Activated T-helper 17 cell treated with anti-CD3 and anti-CD28 coated beads, Interleukin-2, amount 50 U/mL, for 72 hours (primary cell): ENCODE data around the gene HAND2. TPM values are rescaled to one million over a fixed set of nuclear protein-coding genes. Genes with fewer than 3 reads are reported as not detected.

Source experiments
- ATAC-seq: fragments of 150-1000 bp; cut with Tn5 transposase; replicated peaks from 2 replicates; pipeline ENCODE4 v1.10.0; 2021; ENCODE audit warnings: mild to moderate bottlenecking, moderate library complexity
- H3K27ac Mint-ChIP-seq: one replicate; pipeline ENCODE4 v1.8.0; 2022; ENCODE audit warnings: mixed read lengths
- H3K27me3 Mint-ChIP-seq: one replicate; pipeline ENCODE4 v1.8.0; 2022; ENCODE audit warnings: mixed read lengths
- H3K36me3 Mint-ChIP-seq: one replicate; pipeline ENCODE4 v1.8.0; 2022; ENCODE audit warnings: low read depth, mild to moderate bottlenecking, mixed read lengths
- H3K4me1 Mint-ChIP-seq: one replicate; pipeline ENCODE4 v1.8.0; 2022; ENCODE audit warnings: mixed read lengths
- H3K4me3 Mint-ChIP-seq: one replicate; pipeline ENCODE4 v1.8.0; 2022; ENCODE audit warnings: mild to moderate bottlenecking, mixed read lengths
- H3K9me3 Mint-ChIP-seq: one replicate; pipeline ENCODE4 v1.8.0; 2022; ENCODE audit warnings: mixed read lengths
- total RNA-seq, 2 donors: library from RNA; stranded (reverse); gene quantifications; one replicate each; pipeline ENCODE4 v1.2.3, GENCODE V29; 2022

Gene HAND2
- total RNA-seq, 2 donors from 2014 or later: not detected

DNA sequence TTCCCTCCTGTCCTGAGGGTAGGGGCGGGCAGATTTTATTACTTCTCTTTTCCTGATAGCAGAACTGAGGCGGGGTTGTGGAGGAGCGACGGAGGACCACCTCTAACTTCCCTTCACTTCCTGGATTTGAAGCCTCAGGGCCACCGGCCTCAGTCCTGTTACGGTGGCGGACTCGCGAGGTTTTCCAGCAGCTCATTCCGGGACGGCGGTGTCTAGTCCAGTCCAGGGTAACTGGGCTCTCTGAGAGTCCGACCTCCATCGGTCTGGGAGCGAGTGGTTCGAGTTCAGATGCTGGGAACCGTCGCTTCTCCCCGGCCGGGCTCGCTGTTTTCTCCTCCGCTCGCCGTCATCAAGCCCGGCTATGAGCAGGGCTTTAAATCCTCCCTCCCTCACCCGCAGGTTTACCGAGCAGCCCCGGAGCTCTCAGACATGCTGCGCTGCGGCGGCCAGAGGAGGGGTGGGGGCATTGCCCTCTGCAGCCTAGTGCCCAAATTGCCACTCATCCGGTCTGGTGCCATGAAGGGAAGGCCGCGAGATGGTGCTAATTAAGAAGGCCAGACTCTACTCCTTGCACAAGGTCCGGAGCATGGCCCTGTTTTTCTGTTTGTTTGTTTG, 23.3 kb downstream of the HAND2 start:
- Mint-ChIP-seq H3K4me1 (peaks cover 9% of the 10 kb centered on the region), H3K27ac (no peak overlapping the region), H3K9me3 (no peaks in the 10 kb centered on the region), H3K4me3 (no peak overlapping the region), H3K27me3 (peaks cover 57% of the 10 kb centered on the region), H3K36me3 (no peaks in the 10 kb centered on the region)
- ATAC-seq: no peak

DNA sequence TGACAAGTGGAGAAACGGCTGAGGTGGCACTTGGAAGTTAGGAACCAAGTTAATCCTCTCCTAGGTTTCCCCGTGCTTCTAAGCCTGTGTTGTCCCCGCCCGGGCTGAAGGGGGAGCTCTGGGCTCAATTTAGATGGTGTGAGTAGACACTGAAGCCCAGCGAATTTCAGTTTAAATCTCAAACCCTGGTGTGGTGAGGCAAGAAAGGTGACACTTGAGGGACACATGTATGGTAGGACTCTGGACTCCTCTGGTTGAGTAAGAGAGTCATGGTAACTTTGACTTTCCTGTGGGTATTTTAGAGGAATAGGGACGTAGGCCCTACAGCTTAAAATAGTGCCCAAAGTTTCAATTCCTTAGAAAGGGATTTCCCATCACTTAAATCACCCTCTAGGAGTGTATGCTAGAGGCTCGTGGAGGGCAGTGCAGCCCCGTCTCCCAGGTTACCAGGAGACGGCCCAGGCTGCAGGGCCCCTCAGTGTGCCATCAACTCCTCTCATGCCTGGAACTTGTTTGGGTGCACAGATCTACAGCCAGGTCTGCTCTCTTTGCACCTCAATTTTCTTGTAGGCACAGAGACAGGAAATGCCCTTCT, 24.0 kb downstream of the HAND2 start:
- H3K36me3 Mint-ChIP-seq: no peaks in the 10 kb centered on the region
- ATAC-seq: peak; percentile 47
- H3K4me3 Mint-ChIP-seq: no peak overlapping the region
- peaks cover 9% of the 10 kb centered on the region for H3K4me1 Mint-ChIP-seq
- H3K9me3 Mint-ChIP-seq: no peaks in the 10 kb centered on the region
- H3K27me3 Mint-ChIP-seq: peaks cover 60% of the 10 kb centered on the region
- no peak overlapping the region for H3K27ac Mint-ChIP-seq

DNA sequence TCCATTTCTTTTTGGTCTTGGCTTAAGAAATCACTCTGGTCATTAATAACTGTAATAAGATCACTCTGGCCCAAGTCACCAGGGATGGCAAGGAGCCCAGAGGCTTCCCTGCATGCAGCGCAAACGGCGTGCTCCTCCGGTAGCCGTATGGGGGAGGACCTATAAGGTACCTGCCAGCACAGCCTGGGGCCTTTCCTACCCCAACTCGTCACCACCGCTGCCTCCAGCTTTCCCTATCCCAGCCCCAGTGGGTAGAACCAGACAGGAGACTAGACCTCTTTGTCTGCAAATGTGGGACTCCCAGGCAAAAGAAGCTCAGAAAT, 25.9 kb downstream of the HAND2 start:
- Mint-ChIP-seq H3K9me3 (no peaks in the 10 kb centered on the region), H3K27me3 (peaks cover 57% of the 10 kb centered on the region), H3K27ac (no peak overlapping the region), H3K4me1 (peaks cover 9% of the 10 kb centered on the region), H3K36me3 (no peaks in the 10 kb centered on the region), H3K4me3 (no peak overlapping the region)
- no peak for ATAC-seq

DNA sequence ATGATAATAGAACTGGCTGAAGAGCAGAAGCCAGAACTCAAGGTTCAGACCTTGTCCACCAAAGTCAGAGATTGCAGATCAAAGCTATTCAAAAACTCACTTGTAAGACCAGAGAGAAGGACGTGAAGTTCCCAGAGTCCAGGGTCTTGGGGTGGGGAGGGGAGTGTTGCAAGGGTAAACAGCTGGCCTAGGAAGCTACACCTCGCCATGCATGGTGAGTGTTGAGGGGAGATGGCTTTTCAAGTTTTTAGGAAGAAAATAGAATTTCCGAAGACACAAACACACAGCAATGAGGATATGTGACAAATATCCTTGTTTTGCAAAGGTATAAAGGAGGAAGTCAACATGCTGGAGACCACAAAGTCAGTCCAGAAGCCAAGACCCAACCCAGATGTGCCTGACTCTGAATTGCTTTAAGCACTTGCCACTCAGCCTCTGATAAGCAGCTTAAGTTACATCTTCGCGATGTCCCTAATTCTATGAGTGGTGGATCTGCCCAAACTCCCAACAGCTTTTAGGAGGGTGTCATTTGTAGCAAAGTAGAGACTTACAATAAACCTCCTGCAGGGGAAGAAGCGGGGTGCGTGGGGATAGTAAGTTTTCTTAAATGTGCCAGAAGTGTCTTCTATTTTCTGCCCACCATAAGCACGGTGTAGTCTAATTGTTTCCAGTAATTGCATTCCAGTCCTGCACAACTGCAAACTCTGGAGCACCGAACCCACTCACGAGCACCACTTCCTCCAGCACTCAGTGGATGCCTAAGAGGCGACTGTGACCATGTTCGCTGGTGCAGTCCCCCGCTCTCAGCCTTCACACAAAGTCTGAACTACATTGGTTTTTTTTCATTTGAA, 26.5 kb downstream of the HAND2 start:
- Mint-ChIP-seq H3K36me3 (no peaks in the 10 kb centered on the region), H3K27me3 (peaks cover 57% of the 10 kb centered on the region), H3K4me3 (no peak overlapping the region), H3K4me1 (peaks cover 9% of the 10 kb centered on the region), H3K9me3 (no peaks in the 10 kb centered on the region), H3K27ac (no peak overlapping the region)
- no peak for ATAC-seq

DNA sequence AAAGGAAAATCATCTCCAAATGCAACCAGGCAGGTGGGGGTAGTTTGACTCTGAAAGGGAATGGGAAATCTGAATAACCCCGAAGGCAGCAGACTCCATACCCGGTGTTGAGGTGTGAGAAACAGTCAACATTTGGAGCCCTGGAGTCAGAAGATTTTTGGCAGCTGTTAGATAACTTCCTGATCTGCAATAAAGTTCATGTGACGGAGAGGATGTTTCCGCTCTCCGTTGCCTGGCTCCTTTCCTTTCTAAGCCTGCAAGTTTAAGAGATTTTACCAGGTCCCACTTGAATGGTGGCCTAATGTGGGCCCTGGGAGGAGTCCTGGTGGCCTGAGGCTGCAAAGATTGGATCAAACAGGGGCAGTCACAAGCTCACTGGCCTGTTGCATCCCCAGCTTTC, 27.7 kb downstream of the HAND2 start:
- Mint-ChIP-seq H3K27me3 (peaks cover 50% of the 10 kb centered on the region), H3K36me3 (no peaks in the 10 kb centered on the region), H3K4me1 (no peaks in the 10 kb centered on the region), H3K4me3 (no peak overlapping the region), H3K9me3 (no peaks in the 10 kb centered on the region), H3K27ac (no peak overlapping the region)
- ATAC-seq: no peak

DNA sequence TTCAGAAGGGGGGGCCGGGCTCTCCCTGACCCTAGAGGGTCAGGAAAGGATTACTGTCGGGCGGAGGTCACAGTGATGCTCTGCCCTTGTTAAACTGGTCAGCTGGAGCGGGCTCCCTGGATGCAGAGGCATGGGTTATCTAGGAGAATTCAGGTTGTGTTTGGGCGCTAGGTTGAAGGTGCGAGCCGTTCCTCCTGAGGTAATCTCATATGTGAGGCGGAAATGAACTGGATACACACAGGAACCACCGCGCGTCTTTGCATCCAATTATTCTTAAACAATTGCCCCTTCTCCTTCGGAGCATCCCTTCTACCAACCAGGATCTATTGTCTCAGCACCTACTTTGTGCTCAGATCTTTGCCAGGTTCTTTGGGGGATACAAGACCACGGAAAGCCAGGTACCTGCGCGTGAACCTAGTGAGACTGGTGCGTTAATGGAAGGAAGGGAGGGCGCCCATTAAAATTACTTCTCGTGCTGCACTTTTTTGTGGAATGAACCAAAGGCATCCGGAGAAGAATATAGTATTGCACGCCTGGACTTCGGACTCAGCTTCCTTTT, 28.4 kb downstream of the HAND2 start:
- Mint-ChIP-seq H3K27me3 (peaks cover 44% of the 10 kb centered on the region), H3K27ac (no peak overlapping the region), H3K4me1 (no peaks in the 10 kb centered on the region), H3K36me3 (no peaks in the 10 kb centered on the region), H3K4me3 (peak overlapping the region; percentile 58), H3K9me3 (no peaks in the 10 kb centered on the region)
- ATAC-seq: no peak

DNA sequence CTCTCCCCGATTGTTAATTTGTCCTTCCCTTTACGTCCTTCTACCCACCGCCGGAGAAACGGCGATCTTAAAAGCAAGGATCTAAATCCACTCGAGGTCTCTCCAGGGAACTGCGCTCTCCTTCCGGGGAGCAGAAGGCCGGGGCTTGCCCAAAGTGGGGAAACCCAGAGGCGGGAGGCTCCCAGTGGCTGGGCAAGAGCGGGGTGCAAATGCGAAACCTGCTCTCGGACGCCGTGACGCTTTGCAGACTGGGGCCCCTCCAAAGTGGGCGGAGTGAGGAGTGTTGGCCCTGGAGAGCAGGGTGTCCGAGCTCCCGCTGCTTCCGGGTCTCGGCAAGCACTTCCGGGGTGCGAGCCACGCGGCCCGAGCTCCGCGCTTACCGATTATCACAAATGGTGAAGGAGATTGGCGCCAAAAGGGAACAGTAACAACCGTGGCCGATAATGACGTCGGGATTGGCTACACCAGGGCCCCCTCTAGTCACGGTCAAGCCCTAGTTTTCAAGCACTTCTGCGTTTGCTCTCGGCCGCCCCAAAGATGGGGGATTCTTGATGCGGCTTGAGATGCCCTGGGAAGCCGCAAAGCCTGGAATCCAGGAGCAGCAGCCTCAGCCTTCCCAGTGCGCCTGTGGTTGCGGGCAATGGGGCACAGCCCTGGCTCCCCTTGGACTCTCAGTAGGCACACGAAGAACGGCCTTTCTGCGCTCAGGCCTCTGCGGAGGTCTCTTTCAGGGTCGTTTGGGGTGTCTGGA, 29.0 kb downstream of the HAND2 start:
- peak overlapping the region; percentile 58 for H3K4me3 Mint-ChIP-seq
- no peaks in the 10 kb centered on the region for H3K9me3 Mint-ChIP-seq
- H3K27me3 Mint-ChIP-seq: peaks cover 47% of the 10 kb centered on the region
- H3K27ac Mint-ChIP-seq: no peak overlapping the region
- H3K4me1 Mint-ChIP-seq: no peaks in the 10 kb centered on the region
- H3K36me3 Mint-ChIP-seq: no peaks in the 10 kb centered on the region
- ATAC-seq: peak; percentile 64

DNA sequence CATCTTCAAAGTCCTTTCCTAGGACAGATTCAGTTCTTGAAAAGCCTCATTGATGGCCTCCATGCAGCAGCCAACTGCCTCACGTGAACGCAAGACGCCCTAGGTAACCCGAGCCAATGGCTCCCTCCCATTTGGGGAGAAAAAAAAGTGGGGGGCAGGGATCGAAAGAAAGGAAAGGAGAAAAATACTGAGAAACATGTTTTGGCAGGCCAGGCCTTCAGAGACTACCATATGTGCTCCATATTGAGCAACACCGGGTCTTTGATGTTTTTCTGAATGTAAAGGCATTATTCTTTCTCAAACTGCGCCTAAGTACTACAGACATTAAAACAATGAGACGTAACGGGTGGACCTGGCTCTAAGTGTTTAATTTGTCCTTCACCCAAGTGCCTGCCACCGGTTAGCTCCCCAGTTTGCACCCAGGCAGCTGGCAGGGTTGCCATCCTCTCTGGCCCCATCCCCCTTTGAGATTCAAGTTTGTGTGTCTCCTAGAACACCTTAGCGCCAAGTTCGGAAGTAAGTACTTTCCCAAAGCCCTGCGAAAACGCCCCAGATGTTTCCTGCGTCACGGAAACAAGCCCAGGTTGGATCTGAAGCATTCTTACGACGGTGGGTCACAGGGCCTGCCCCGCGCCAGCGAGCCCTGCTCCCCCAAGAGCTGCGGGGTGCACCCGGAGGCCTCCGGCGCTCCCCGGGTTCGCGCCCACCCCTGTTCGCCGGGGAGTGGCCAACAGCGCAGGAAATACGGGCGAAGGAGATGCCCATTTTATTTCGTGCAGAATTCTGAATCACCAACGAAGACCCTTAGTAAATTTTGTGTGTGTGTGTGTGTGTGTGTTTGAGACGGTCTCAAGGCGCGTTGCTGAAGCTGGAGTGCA, 30.1 kb downstream of the HAND2 start:
- Mint-ChIP-seq H3K27me3 (peaks cover 40% of the 10 kb centered on the region), H3K4me3 (peak overlapping the region; percentile 4), H3K4me1 (no peaks in the 10 kb centered on the region), H3K27ac (no peak overlapping the region), H3K36me3 (no peaks in the 10 kb centered on the region), H3K9me3 (no peaks in the 10 kb centered on the region)
- no peak for ATAC-seq

DNA sequence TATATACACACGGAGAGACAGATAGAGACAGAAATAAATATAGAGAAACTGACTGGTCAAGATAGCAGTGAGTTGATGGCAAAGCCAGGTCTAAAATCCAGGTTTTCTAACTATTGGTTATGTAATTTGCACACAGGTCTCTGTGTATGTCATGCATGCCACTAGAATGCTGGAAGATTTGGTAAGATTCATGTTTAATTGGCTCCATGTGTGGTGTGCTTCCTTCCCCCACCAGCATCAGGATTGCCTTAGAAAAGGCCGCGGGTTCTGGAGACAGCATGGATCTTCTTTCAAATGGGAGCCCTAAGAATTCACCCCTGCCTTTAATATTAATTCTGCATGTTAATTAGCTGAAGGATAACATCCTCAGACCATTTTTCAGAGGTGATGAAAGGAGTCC, 31.3 kb downstream of the HAND2 start:
- Mint-ChIP-seq H3K4me3 (no peak overlapping the region), H3K27me3 (peaks cover 31% of the 10 kb centered on the region), H3K36me3 (no peaks in the 10 kb centered on the region), H3K4me1 (peaks cover 6% of the 10 kb centered on the region), H3K27ac (no peak overlapping the region), H3K9me3 (no peaks in the 10 kb centered on the region)
- no peak for ATAC-seq

DNA sequence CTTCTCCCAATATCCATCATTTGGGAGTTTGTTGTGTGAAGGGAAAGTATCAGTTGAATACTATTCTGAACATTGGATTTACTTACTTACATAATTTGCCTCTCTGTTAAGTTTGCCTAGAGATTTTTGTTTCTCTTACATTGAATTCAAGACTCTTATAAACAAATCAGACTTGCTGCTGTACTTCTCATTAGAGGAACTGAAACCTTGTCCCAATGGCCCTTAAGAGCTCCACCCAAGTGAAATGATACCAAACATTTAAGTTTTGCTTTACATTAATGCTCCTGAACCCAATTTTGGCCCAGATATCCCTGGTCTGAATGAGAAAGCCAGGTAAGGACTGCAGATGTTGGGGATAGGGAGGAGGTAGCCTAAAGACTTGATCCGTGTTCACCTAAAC, 32.0 kb downstream of the HAND2 start:
- no peak overlapping the region for H3K27ac Mint-ChIP-seq
- peaks cover 6% of the 10 kb centered on the region for H3K4me1 Mint-ChIP-seq
- peaks cover 24% of the 10 kb centered on the region for H3K27me3 Mint-ChIP-seq
- H3K36me3 Mint-ChIP-seq: no peaks in the 10 kb centered on the region
- H3K9me3 Mint-ChIP-seq: no peaks in the 10 kb centered on the region
- H3K4me3 Mint-ChIP-seq: no peak overlapping the region
- ATAC-seq: no peak

DNA sequence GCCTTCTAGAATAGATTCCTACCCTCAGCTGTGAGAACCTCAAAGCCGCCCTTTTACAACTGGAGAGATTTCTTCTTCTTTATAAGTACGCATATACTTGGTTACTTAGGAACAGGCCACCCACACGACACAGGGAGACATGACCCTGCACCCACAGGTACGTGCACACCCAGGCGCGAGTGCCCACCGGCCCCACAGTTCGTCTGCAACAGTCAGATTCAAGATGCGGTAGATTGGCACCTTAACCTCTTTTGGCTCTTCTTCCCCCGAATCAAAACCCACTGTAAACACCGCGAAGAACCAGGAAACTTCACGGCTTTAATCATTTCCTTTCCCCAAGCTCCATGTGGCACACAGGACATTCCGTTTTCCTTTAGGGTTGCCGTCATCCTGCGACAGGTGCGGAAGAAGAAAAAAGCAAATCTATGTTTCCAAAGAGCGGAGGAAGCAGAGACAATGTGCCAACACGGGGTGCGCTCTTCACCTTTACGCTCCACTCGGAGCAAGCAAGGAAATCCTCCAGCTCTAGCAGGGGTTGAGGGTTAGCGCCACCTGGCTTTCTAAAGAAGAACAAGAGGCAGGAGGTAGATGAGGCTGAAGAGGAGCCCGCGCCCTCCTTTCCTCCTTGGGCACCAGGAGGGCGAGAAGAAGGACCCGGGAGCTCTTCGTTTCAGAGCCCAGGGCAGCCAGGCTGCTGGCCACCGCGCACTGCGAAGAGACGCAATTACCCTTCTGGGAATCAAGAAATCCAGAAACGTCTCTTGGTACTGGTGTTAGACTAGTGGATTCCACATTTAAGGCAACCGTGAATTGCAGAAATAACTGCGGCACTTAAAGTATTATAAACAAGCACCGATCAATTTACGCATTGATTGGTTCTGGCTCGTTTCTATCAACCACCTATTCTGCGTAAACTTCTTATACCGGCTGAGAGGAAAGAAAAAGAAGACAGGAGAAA, 35.7 kb downstream of the HAND2 start:
- no peaks in the 10 kb centered on the region for H3K9me3 Mint-ChIP-seq
- H3K27ac Mint-ChIP-seq: peak overlapping the region; percentile 71
- H3K27me3 Mint-ChIP-seq: peaks cover 11% of the 10 kb centered on the region
- peak; percentile 95 for ATAC-seq
- peaks cover 10% of the 10 kb centered on the region for H3K4me1 Mint-ChIP-seq
- H3K36me3 Mint-ChIP-seq: no peaks in the 10 kb centered on the region
- peak overlapping the region; percentile 90 for H3K4me3 Mint-ChIP-seq

DNA sequence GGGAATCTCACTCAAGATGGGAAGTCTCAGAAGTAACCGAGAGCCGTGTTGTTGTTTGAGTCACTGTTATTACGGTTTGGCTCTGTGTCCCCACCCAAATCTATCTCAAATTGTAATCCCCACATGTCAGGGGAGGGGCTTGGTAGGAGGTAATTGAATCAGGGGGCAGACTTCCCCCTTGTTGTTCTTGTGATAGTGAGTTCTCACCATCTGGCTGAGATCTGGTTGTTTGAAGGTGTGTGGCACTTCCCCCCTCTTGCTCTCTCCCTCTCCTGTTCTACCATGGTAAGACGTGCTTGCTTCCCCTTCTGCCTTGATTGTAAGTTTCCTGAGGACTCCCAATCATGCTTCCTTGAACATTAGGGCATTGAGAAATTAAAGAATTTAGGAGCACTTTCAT, 37.0 kb downstream of the HAND2 start:
- Mint-ChIP-seq H3K27ac (no peak overlapping the region), H3K9me3 (no peaks in the 10 kb centered on the region), H3K4me3 (no peak overlapping the region), H3K27me3 (peaks cover 10% of the 10 kb centered on the region), H3K4me1 (peaks cover 10% of the 10 kb centered on the region), H3K36me3 (no peaks in the 10 kb centered on the region)
- ATAC-seq: no peak

DNA sequence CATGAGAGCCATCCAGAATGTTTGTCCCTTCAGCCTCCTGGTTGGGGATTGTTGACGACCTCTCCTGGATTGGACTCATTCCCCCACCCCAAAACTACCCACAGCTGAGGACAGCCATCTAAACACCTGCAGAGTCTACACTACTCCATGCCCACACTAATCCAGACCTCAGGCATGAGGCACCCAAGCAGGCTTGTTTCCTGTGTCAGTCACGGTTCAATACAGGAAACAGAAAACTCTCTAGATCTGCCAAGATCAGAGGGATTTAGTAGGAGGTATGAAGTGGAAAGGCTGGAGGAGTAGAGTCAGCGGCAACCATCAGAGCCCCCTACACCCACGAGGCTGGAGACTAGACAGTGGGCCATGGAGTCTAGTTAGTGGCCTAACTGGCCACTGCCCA, 37.7 kb downstream of the HAND2 start:
- Mint-ChIP-seq H3K27ac (no peak overlapping the region), H3K27me3 (peaks cover 6% of the 10 kb centered on the region), H3K36me3 (no peaks in the 10 kb centered on the region), H3K4me3 (no peak overlapping the region), H3K9me3 (no peaks in the 10 kb centered on the region), H3K4me1 (peaks cover 10% of the 10 kb centered on the region)
- no peak for ATAC-seq
